Breast epithelium (tissue), 3 donors: ENCODE results near the gene PFDN2.

Experiments used
- CTCF ChIP-seq, 3 donors: fragments of 450-650 bp; IDR thresholded peaks; one replicate each; pipeline ENCODE4 v1.5.1; 2016 to 2017; ENCODE audit warnings: antibody characterized with exemption in 3 of 3, mild to moderate bottlenecking in 3 of 3, moderate library complexity in 3 of 3
- POLR2A ChIP-seq: fragments of 450-650 bp; IDR thresholded peaks from one replicate; pipeline ENCODE4 v1.6.1; 2016; ENCODE audit warnings: antibody characterized with exemption, mild to moderate bottlenecking, moderate library complexity
- POLR2AphosphoS5 ChIP-seq, 3 donors: sonication (generic); formaldehyde crosslinking; IDR thresholded peaks; one replicate each; pipeline ENCODE4 v1.6.1; 2017; ENCODE audit warnings: antibody characterized with exemption in 3 of 3

DNA sequence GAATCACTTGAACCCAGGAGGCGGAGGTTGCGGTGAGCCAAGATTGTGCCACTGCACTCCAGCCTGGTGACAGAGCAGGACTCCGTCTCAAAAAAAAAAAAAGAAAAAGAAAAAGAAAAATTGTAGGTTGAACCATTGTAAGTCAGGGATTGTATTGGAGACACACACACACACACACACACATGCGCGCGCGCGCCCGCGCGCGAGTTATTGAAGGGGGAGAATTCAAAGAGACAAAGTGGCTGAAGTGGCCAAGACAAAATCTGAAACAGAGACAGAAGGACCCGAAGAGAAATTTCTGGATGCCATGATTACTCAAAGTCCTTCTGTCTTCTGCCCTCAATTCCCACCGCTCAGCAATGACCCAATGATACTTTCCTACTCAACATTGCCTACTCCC is 23.4 kb downstream of the PFDN2 start:
- TF ChIP-seq CTCF (IDR thresholded peaks at IDR 0.05) (no peak), POLR2AphosphoS5 (IDR thresholded peaks at IDR 0.05) (no peak), POLR2A (no peak)
